Upper lobe of left lung (tissue), 6 donors: ENCODE data around the gene NHERF2. TPM values are rescaled to one million over a fixed set of nuclear protein-coding genes. Genes with fewer than 3 reads are reported as not detected.
A peak's percentile ranks its signal among the peaks of the same experiment; 100 is the strongest.

Source experiments
- ATAC-seq, 2 donors: fragments of 200-7000 bp; cut with Tn5 transposase; one replicate each; pipeline ENCODE4 v1.9.1; 2022; ENCODE audit warnings: mild to moderate bottlenecking in 2 of 2, moderate library complexity in 2 of 2; ENCODE audit not compliant: low FRiP score in 2 of 2
- DNase-seq, 2 donors: peaks; one replicate each; pipeline ENCODE4 v3.0.0-alpha.2; 2019 to 2020
- H3K27ac ChIP-seq, 4 donors: fragments of 200-600 bp; sonication (generic); one replicate each; pipeline ENCODE4 v1.5.1; 2016 to 2019
- H3K27me3 ChIP-seq, 4 donors: fragments of 200-600 bp; sonication (generic); one replicate each; pipeline ENCODE4 v1.5.1; 2017 to 2019
- H3K36me3 ChIP-seq, 4 donors: fragments of 200-600 bp; sonication (generic); one replicate each; pipeline ENCODE4 v1.5.1; 2016 to 2019
- H3K4me1 ChIP-seq, 4 donors: fragments of 200-600 bp; sonication (generic); one replicate each; pipeline ENCODE4 v1.5.1; 2018 to 2019
- H3K4me3 ChIP-seq, 4 donors: fragments of 200-600 bp; sonication (generic); one replicate each; pipeline ENCODE4 v1.5.1; 2017 to 2019; ENCODE audit warnings: mild to moderate bottlenecking in 2 of 4, moderate library complexity in 1 of 4
- H3K9me3 ChIP-seq, 4 donors: fragments of 200-600 bp; sonication (generic); one replicate each; pipeline ENCODE4 v1.5.1; 2018 to 2019
- EP300 ChIP-seq, 4 donors: sonication (generic); formaldehyde crosslinking; IDR thresholded peaks; one replicate each; pipeline ENCODE4 v1.5.1; 2017; ENCODE audit warnings: antibody characterized with exemption in 4 of 4, control low read depth in 2 of 4
- POLR2A ChIP-seq, 4 donors: fragments of 450-650 bp; IDR thresholded peaks; one replicate each; pipeline ENCODE4 v1.5.1; 2016 to 2017; ENCODE audit warnings: antibody characterized with exemption in 4 of 4, mild to moderate bottlenecking in 2 of 4
- POLR2AphosphoS5 ChIP-seq, 2 donors: sonication (generic); formaldehyde crosslinking; IDR thresholded peaks; one replicate each; pipeline ENCODE4 v1.5.1; 2017; ENCODE audit warnings: antibody characterized with exemption in 2 of 2
- WGBS, 2 donors: methylation state at CpG; one replicate each; pipeline ENCODE4 v1.1.5; 2017 to 2018; 5-methylcytosine and 5-hydroxymethylcytosine counted together
- total RNA-seq, 6 donors: library from RNA; depleted of rRNA in 4 of 6; stranded (reverse); fragments of >200 nt in 4 of 6; gene quantifications; one replicate each; pipeline versions ENCODE4 v1.1.0 to v1.2.1, GENCODE V29; 2016 to 2021
- TF ChIP-seq, protein P1 (sequence below), 6 experiments: fragments of 450-650 bp in 4 of 6; fragments of 200-600 bp in 2 of 6; sonication (generic) in 2 of 6; IDR thresholded peaks; one replicate each; pipeline ENCODE4 v1.5.1; 2016 to 2019; ENCODE audit warnings: antibody characterized with exemption in 6 of 6
- donor health status: DM: no; HTN: no; CAD: no; lungs with moderate emphysema.
- donor health status: DM: no; HTN: yes; CAD: no; lungs with severe emphysema.

NHERF2 gene
- total RNA-seq, 6 donors from 2014 or later: 131 to 604 (median 283) TPM

DNA sequence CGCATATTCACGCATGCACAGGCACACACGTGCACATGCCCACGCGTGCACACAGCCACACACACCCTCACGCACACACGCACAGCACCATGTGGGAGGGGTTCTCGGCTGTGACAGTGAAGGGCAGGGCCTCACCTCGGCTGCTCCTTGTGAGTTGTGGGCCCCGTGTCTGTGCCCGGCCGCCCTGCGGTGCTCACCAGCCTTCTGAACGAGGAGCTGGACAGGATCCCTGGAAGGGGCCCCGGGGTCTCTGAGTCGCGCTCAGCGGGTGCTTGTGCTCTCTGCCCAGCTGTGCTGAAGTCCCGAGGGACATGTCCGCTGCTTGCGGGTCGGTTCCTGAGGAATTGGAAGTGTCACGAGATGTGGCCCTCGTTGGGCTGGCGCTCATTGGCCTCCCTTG, 37.2 kb downstream of the NHERF2 start:
- DNase-seq: peak in 1 of 2 donors; percentile 81
- no peak overlapping the region for H3K4me3 ChIP-seq
- H3K4me1 ChIP-seq: no peaks in the 10 kb centered on the region
- no peak for ATAC-seq
- H3K27ac ChIP-seq: no peak overlapping the region
- peaks cover 4 to 96% (median 70%) of the 10 kb centered on the region in 4 donors for H3K36me3 ChIP-seq
- TF ChIP-seq EP300 (IDR thresholded peaks at IDR 0.05): no peak
- no peak for TF ChIP-seq POLR2AphosphoS5 (IDR thresholded peaks at IDR 0.05)
- TF ChIP-seq POLR2A (IDR thresholded peaks at IDR 0.05): no peak
- WGBS, 2 donors: 94% methylated on average over 11 to 25 of the region's 25 CpGs
- H3K9me3 ChIP-seq: no peaks in the 10 kb centered on the region
- no peaks in the 10 kb centered on the region for H3K27me3 ChIP-seq

DNA sequence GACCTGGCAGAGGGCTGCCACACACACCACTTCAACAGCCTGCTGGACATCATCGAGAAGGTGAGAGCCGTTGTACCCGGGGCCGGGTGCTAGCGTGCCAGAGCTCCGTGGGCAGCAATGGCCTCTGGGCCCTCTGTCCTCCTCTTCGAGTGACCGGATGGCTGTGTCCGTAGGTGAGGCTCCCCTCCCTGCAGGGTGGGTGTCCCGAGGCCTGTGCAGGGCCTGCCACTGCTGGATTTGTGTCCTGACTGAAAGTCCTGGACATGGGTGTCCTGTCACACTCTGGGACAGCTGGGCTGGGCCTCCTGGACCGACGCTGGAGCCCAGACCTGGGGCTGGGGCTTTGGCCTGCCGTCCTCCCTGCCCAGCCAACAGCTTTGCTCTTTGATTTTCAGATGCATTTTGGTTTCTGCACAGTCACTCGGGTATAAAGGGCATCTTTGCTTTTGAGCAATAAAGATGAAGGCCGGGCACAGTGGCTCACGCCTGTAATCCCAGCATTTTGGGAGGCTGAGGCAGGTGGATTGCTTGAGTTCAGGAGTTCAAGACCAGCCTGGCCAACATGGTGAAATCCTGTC, 37.8 kb downstream of the NHERF2 start:
- TF ChIP-seq EP300 (IDR thresholded peaks at IDR 0.05): no peak
- no peak for TF ChIP-seq POLR2AphosphoS5 (IDR thresholded peaks at IDR 0.05)
- TF ChIP-seq, protein P1, sequence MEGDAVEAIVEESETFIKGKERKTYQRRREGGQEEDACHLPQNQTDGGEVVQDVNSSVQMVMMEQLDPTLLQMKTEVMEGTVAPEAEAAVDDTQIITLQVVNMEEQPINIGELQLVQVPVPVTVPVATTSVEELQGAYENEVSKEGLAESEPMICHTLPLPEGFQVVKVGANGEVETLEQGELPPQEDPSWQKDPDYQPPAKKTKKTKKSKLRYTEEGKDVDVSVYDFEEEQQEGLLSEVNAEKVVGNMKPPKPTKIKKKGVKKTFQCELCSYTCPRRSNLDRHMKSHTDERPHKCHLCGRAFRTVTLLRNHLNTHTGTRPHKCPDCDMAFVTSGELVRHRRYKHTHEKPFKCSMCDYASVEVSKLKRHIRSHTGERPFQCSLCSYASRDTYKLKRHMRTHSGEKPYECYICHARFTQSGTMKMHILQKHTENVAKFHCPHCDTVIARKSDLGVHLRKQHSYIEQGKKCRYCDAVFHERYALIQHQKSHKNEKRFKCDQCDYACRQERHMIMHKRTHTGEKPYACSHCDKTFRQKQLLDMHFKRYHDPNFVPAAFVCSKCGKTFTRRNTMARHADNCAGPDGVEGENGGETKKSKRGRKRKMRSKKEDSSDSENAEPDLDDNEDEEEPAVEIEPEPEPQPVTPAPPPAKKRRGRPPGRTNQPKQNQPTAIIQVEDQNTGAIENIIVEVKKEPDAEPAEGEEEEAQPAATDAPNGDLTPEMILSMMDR (IDR thresholded peaks at IDR 0.05): no peak
- no peak for TF ChIP-seq POLR2A (IDR thresholded peaks at IDR 0.05)
- no peak overlapping the region for H3K27ac ChIP-seq
- no peaks in the 10 kb centered on the region for H3K9me3 ChIP-seq
- WGBS, 2 donors: 93 to 94% methylated on average over 10 to 16 of the region's 16 CpGs
- H3K27me3 ChIP-seq: no peaks in the 10 kb centered on the region
- H3K4me1 ChIP-seq: no peaks in the 10 kb centered on the region
- H3K4me3 ChIP-seq: no peak overlapping the region
- H3K36me3 ChIP-seq: peaks cover 5 to 96% (median 72%) of the 10 kb centered on the region in 4 donors
- ATAC-seq (no peak), DNase-seq (peak in 1 of 2 donors; percentile 61)

DNA sequence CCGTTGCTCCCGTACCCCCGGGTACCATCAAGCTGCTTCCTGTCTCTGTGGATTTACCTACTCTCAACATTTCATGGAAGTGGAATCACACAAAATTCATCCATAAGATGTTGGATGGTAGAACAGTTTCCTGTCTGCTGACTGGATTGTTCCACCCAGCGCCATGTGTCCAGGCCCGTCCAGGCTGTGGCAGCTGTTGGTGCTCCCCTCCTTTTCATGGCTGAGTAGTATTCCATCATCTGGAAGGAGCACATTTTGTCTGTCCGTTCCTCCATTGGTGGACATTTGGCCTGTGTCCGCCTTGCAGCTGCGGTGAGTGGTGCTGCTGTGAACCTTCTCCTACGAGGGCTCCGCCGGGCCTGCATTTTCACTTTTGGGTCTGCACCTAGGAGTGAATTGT, 39.4 kb downstream of the NHERF2 start:
- no peaks in the 10 kb centered on the region for H3K4me1 ChIP-seq
- TF ChIP-seq POLR2A (IDR thresholded peaks at IDR 0.05) (no peak), POLR2AphosphoS5 (IDR thresholded peaks at IDR 0.05) (no peak), EP300 (IDR thresholded peaks at IDR 0.05) (no peak)
- TF ChIP-seq, protein P1 (IDR thresholded peaks at IDR 0.05): no peak
- peaks cover 12 to 95% (median 70%) of the 10 kb centered on the region in 4 donors for H3K36me3 ChIP-seq
- no peak for DNase-seq
- ATAC-seq: no peak
- no peaks in the 10 kb centered on the region for H3K27me3 ChIP-seq
- H3K9me3 ChIP-seq: no peaks in the 10 kb centered on the region
- H3K27ac ChIP-seq: no peak overlapping the region
- 98 to 100% methylated on average over 11 of the region's 11 CpGs for WGBS, 2 donors
- no peak overlapping the region for H3K4me3 ChIP-seq

DNA sequence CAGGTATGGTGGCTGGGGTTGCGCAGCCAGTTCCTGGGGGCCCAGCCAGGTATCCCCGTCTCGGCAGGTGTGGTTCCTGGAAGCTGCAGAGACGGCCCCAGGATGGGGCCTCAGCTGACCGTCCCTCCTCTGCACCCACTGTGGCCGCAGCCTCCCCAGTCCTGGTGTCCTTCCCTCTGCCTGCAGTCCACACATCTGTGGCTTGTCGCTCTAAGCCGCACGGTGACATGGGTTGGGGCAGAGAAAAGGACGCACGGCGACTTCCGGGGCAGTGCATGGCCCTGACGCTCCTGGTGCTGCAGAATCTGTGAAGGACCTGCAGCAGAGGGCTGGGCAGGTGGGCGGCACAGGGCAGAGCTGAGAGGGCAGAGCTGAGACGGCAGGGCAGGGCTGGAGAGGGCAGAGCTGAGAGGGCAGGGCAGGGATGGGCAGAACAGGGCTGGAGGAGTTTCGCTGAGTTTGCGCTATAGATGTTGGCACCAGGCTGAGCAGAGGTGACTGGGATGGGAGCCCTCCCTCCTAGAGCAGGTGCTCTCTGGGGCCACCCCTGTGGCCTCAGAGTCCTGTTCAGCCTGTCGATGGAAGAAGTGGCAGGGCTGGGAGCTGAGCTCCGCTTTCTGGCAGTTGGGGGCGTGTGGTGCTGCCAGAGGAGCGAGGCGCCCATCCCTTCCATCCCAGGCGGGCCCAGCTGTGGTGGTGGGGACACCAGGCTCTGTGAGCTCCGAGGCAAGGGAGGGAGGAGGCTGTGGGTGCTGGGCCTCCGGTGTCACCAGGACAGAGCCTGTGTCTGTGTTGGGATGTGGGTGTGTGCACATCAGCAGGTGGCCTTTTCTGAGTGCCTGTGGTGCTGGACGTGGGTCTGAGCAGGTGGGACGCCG, 44.1 kb downstream of the NHERF2 start:
- no peaks in the 10 kb centered on the region for H3K27me3 ChIP-seq
- no peak for TF ChIP-seq POLR2AphosphoS5 (IDR thresholded peaks at IDR 0.05)
- TF ChIP-seq, protein P1 (IDR thresholded peaks at IDR 0.05): no peak
- no peak for TF ChIP-seq EP300 (IDR thresholded peaks at IDR 0.05)
- TF ChIP-seq POLR2A (IDR thresholded peaks at IDR 0.05): no peak
- no peak overlapping the region for H3K27ac ChIP-seq
- ATAC-seq (no peak), DNase-seq (peak in 1 of 2 donors; percentile 60)
- H3K4me3 ChIP-seq: no peak overlapping the region
- H3K9me3 ChIP-seq: no peaks in the 10 kb centered on the region
- H3K36me3 ChIP-seq: peaks cover 17 to 98% (median 73%) of the 10 kb centered on the region in 4 donors
- no peaks in the 10 kb centered on the region for H3K4me1 ChIP-seq
- 95% methylated on average over 13 to 29 of the region's 29 CpGs for WGBS, 2 donors

DNA sequence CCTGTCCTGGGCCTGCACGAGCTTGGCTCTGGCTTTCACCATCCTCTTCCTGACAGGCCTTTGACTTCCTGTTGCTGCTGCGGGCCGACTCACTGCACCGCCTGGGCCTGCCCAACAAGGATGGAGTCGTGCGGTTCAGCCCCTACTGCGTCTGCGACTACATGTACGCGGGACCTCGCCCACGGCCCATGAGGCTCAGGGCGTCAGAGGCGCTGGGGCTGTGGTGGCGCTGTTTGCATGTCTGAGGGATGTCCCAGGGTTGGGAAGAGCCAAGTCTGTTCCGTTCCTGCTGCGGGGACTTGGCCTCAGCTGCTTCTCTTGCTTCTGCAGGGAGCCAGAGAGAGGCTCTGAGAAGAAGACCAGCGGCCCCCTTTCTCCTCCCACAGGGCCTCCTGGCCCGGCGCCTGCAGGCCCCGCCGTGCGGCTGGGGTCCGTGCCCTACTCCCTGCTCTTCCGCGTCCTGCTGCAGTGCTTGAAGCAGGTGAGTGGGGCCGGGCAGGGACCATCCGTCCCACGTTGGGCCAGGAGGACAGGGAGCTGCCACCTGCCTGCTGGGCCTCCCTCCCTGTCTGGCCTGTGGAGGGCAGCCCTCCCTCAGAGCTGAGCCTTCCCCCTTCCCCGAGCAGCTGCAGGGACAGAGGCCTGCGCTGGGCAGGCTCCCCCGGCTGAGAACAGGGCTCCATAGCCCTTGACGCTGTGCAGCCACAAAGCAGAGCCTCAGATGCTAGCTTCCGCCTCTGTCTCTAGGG, 44.9 kb downstream of the NHERF2 start:
- Histone ChIP-seq H3K9me3 (no peaks in the 10 kb centered on the region), H3K36me3 (peaks cover 17 to 98% (median 75%) of the 10 kb centered on the region in 4 donors), H3K4me3 (no peak overlapping the region), H3K27ac (no peak overlapping the region), H3K27me3 (no peaks in the 10 kb centered on the region), H3K4me1 (no peaks in the 10 kb centered on the region)
- TF ChIP-seq POLR2A (IDR thresholded peaks at IDR 0.05) (no peak), POLR2AphosphoS5 (IDR thresholded peaks at IDR 0.05) (no peak), EP300 (IDR thresholded peaks at IDR 0.05) (no peak)
- TF ChIP-seq, protein P1 (IDR thresholded peaks at IDR 0.05): no peak
- DNase-seq (peak in 1 of 2 donors; percentile 68), ATAC-seq (no peak)
- WGBS, 2 donors: 88 to 92% methylated on average over 24 to 30 of the region's 34 CpGs
